Kidney tubule cell (primary cell): ENCODE results near the gene NFIC.
"Not testable (repeated sequence)": the region's sequence is repeated elsewhere in the genome, so short reads cannot be mapped to it uniquely, and the experiment has no call there.

ENCODE experiments used
- DNase-seq: peaks from one replicate; pipeline ENCODE4 v3.0.0-alpha.2; 2018; ENCODE audit warnings: low spot score

NFIC gene

DNA sequence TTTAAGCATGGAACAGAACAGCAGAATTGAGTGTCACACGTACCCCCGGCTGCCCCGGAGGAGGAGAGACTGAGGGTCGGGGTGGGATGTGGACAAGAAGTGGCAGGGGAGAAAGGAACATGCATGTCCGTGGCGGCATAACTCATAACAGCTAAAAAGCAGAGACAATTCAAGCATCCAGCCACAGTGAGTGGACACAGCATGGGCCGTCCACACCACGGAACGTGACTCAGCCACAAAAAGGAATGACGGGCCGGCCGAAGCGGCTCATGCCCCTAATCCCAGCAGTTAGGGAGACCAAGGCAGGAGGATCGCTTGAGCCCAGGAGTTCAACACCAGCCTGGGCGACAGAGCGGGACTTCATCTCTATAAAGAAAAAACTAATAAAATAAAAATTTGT lies 126.5 kb downstream of the NFIC start:
- DNase-seq = no peak

DNA sequence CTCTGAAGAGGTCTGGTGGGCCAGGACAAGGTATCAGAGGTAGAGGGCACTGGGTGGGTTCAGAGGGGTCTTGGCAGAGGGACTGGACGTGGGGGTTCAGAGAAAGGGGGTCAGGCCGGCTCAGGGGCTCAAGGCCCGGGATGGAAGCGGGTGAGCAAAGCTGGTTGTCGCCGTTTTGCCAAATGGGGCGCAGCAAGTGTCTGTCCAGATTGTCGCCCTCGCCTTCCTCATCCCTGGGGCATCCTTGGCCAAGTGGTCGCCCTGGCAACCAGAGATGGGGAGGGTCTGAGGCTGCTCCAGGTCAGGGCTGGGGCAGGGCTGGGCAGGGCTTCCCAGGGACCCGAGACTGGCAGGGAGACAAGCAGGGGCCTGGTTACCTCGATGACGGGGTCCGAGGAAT lies 127.3 kb downstream of the NFIC start:
- DNase-seq = no peak

DNA sequence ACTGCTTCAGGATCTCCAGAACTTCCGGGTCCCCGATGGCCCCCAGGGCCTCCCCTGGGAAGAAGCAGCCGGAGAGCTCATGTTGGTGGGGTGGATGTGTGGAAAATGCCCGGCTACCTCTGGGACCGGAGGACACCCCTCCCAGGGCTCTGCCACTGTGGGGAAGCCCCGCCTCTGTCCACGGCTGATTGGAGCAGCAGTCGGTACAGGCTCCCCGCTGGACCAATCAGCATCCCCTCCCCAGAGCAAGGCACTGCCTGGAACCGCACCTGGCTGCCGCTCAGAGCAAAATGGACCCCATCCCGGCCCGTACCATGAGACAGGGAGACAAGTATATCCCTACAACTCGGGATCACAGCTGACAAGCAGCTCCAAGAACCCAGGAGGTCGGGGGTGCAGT lies 127.7 kb downstream of the NFIC start:
- no peak for DNase-seq

DNA sequence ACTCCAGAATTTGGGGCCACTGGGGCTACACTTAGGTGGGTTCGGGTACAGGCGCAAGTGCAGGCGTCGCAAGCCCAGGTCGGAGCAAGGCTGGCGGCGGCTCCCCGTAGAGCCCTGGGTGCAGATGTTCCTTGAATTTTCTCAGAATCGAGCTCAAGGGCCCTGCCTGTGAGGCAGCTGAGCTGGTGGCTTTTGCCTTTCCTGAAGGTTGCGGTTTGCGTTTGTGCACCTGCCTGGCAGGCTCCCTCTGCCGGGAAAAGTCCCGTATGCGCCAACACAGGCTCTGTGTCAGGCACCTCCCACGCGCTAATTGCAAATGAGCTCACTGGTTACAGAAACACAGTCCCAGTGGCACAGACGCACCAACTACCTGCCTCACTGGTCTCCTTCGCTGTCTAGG lies 128.2 kb downstream of the NFIC start:
- no peak for DNase-seq

DNA sequence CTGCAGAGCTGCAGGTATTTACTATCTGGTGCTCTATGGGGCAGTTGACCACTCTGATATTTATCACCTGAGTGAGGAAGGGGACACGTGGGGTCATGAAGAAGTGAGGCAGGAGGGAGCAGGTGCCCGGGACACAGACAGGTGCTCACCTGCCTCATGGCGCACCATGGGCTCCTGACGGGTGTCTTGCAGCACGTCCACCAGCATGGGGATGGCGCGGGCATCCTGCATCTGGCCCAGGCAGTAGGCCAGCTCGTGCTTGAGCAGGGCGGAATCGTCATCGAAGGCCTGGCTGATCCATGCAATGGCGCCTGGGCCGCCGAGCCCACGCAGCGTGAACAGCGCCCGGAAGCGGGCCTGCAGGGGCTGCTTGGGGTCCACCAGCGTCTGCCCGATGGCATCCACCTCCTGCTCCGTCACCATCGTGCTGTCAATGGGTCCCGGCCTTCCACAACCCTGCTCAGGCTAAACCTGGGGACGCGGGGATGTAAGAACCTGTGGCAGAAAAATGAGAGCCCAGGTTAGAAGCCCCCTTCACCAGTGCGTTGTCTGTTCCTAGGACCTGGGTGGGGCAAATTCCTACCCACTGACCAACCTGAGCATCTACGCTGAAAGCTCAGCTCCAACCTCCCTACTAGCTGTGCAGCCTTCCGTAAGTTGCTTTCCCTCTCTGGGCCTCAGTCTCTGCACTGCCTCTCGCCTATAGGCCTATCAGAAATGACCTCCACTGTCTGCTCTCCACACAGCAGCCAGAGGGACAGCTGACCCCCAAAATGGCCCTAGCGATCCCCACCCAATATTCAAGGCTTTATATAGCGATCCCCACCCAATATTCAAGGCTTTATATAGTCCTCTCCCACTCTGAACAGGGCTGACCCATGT lies 130.2 kb downstream of the NFIC start:
- DNase-seq = no peak

DNA sequence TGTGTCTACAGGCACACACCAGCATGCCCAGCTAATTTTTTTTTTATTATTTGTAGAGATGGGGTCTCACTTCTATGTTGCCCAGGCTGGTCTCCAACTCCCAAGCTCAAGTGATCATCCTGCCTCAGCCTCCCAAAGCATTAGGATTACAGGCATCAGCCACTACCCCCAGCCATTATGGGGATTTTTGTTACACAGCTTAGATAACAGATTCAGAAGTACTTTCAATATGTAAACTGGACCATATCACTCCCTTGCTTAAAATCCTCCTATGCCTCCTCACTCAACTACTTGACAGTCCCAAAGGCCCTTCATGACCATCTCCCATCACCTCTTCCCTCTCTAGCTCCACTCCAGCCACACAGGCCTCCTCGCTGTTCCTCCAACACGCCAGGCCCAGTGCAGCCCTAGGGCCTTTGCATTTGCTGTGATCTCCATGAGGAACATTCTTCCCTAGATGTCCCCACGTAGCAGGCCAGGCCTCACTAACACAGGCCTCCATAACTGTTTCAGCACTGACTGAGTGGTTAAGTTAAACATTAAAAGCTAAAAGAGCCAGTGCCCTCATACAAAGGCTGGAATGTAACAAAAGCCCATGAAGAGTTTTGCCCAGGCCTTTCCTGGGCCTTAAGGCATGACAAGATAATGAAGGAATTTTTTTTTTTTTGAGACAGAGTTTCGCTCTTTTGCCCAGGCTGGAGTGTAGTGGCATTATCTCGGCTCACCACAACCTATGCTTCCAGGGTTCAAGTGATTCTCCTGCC lies 131.6 kb downstream of the NFIC start:
- DNase-seq = peak; percentile 79

DNA sequence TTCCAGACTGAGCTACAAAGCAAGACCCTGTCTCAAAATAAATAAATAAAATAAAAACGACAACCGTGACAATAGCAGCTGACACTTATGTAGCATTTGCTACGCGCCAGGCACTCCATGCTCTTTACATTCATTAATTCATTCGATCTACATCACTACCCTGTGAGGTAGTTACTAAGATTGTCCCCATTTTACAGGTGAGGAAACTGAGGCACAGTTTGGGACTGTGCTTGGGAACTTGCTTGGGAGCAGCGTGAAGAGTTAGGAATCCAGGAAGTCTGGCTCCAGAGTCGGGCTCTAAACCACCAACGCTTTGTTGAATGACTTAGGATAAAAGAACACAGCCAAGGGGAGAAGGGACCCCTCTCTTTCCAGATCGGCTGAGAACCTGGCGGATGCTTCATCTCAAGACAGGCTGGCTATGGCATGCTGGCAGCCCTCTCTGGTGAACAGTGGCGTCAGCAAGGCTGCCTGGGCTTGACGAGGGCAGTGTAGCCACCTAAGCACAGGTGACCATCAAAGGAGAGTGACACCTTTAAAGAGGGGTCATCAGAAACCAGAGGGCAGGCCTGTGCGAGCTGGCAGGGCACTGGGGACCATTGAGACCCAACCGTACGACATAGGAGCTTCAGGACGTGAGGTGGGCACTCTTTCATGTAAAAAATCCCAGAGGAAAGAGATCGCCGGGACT lies 133.5 kb downstream of the NFIC start:
- peak; percentile 51 for DNase-seq

DNA sequence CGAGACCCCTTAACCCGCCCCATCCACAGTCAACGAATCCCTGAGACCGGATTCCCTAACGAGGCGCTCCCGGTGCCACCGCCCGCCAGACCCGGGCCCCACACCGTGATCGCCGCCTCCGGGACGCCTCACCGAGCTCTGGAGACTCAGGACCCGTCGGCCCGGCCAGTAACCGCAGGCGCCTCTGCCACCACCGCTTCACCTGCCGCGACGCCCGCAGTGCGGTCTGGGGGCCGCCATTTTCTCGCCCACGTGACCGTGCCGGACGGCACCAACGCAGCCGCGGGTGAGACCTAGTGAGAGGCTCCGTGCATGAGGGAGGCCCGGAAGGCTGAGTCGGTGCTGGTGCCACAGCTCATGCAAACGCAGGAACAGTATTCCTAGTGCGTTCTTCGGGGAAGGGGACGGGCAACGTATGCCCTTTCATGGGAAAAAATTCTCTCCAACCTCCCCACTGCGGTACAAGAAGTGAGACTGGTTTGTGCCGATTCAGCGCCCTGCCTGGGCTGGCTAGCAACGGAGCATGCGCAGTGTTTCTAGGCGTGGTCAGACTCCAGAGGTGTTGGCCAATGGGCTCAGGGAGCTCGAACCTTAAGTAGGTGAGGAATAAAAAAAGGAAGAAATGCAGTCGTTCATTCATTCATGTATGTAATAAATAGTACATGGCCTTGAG lies 134.2 kb downstream of the NFIC start, which contains the start of gene DOHH:
DOHH (minus strand) TSS at position 246 of the 673 bp plus-strand sequence. CDS start 3,860 bp downstream, outside the sequence.
- peak; percentile 97 for DNase-seq

DNA sequence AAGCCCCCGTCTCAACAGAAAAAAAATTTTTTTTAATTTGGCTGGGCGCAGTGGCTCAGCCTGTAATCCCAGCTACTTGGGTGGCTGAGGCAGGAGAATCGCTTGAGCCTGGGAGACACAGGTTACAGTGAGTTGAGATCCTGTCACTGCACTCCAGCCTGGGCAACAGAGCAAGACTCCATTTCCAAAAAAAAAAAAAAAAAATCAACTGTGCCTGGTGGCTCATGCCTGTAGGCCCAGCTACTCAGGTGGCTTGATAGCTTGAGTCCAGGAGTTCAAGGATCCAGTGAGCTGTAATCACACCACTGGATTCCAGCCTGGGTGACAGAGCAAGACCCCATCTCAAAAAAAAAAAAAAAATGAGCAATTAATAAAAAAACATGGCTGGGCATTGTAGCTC lies 135.4 kb downstream of the NFIC start:
- no peak for DNase-seq

DNA sequence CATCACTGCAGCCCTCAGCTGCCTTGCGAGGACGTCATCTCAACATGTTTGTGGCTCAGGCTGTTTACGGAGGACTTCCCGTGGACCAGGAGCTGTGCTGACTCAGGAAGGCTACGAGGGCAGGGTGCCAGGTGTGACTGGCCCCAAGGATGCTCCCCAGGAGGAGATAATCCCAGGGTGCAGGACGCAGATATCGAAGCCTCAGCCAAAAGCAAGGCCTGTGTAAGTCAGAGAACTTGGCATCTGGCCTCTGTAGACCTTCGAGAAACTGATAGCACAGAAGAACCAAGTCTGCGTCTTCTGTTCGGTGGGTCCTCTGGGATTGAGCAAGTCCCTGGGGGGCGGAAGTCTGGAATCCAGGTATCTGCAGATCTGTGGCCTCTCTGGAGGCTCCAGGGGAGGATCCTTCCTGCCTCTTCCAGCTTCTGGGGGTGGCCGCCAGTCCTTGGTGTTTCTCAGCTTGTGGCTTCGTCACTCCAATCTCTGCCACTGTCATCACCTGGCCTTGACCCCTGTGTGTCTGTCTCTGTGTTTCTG lies 136.7 kb downstream of the NFIC start:
- DNase-seq = peak; percentile 23

DNA sequence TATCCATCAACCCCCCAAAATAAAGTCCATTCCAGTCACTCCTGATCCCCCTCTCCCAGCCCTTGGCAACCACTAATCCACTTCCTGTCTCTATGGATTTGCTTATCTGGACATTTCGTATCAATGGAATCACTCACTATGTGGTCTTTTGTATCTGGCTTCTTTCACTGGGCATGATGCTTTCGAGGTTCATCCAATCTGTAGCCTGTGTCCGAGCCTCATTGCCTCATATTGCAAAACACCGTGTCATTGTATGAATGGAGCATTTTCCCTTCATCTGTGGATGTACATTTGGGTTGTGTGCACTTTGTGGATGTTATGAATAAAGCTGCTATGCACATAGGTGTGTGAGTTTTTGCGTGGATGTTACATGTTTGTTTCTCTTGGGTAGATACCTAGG lies 138.4 kb downstream of the NFIC start:
- no peak for DNase-seq

DNA sequence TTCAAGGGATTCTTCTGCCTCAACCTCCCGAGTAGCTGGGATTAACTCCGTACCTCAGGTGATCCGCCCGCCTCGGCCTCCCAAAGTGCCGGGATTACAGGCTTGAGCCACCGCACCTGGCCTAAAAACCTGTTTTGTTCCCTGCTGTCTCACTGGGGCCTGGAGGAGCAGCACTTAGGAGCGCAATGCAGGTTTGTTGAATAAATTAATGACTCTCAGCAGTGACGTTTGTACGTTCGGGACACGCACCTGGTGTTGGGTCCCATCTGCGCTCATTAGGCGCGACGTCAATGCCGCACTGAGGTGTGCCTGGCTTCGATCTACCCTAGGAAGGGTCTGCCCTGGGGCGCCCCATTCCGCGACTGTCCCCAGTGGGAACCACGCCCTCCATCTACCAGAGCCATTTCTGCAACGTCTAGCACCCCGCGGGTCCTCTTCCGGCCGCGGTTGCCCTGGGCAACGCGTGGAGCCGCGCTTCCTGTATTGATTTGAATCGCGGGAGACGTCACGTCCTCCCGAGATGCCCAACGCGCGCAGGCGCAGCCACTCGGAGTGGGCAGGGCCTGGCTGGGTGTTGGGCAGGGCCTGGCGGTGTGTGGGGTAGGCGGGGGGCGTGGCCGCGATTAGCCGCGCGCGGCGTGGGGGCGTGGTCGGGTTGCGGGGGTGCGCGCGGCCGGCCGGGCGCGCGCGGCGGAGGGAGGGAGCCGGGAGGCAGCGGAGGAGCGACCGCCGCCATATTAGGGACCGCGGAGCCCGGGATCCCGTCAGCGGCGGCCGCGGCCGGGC lies 139.4 kb downstream of the NFIC start, which contains the start of gene FZR1:
FZR1 (plus strand) TSS at position 714 of the 786 bp plus-strand sequence. CDS start 16,679 bp downstream, outside the sequence.
- peak; percentile 99 for DNase-seq

DNA sequence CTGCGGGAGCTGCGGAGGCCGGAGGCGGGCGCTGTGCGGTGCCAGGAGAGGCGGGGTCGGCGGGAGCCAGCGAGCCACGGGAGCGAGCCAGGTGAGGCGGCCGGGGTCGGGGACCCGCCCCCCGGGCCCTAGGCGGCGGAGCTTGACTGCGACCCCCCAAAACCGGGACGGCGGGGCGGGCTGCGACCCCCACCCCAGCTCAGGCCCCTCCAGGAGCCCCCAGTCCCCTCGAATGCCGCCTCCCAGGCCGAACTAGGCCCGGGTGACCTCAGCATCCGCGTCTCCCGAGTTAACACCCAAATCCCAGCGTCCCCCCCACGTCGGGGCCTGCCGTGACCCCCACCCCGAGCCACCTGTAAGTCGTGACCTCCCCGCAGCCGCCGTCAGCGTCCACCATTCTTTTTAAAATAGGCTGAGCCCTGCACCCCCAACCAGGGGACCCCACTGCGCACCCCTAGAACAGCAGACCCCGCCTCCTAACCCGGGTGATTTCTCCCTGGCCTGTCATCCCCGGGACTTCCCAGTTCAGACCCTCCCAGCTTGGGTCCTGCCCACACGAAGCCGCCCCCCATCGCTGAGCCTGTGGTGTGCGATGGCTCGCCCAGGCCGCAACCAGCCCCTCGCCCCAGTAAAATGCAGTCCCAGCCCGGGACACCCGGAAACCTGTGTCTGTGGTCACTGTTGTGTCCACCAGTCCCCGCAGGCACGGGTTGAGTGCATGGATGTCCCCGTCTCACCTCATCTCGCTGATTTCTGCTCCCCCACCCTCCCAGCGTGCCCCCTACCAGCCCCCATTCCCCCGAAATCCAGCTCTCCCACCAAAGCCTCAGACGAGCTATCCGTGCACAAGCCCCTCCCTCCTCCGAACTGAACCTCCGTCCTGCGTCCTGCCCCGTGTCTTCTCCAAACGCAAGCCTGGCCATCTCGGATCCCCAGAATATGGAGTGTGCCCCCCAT lies 140.3 kb downstream of the NFIC start:
- peak; percentile 37 for DNase-seq

DNA sequence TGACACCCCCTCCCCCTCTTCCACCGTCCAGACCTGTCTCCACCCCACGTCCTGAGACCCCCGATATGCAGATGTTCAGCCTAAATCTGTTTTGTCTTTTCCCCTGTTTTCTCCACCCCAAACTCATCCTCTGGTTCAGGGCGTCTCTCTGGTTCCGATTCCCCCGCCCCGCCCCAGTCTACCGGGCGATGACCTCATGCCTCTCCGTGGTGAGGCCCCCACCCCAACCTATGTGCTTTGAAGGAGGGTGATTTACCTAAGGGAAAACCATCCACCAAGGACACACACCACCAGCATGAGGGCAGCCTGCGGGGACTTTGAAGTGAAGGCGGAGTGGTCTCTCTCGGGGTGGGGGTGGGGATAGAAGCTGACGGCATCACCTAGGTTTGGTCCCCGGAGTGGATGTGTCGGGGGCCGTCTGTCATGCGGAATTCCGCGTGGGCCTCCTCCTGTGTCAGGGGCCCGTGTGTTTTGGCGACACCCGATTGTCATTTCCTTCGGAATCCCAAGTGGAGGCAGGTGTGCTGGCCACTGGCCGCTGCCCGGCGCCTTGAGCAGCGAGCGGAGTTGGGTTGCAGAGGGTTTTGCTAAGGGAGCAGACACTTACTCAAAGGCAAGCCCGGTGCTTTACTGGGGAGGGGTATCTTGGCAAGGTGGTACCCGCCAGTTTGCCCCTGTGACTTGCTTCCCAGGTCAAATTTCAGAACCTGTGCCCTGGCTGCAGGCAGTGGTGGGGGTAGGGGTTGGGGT lies 141.2 kb downstream of the NFIC start:
- DNase-seq = peak; percentile 30

DNA sequence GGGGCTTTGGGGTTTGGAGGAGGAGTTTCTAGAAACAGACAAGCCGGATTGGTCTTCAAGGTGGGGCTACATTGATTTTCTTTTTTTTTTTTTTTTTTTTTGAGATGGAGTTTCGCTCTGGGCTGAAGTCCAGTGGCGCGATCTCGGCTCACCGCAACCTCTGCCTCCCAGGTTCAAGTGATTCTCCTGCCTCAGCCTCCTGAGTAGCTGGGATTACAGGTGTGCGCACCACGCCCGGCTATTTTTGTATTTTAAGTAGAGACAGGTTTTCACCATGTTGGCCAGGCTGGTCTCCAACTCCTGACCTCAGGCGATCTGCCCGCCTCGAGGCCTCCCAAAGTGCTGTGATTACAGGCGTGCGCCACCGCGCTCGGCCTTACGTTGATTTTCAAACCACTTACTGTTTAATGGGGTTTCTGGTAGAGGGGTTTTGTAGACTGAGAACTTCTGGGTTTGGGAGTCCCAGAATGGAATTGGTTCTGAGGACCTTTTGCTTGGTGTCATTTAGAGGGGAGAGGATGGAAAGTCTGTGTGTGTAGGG lies 141.8 kb downstream of the NFIC start:
- DNase-seq = not testable (repeated sequence)

DNA sequence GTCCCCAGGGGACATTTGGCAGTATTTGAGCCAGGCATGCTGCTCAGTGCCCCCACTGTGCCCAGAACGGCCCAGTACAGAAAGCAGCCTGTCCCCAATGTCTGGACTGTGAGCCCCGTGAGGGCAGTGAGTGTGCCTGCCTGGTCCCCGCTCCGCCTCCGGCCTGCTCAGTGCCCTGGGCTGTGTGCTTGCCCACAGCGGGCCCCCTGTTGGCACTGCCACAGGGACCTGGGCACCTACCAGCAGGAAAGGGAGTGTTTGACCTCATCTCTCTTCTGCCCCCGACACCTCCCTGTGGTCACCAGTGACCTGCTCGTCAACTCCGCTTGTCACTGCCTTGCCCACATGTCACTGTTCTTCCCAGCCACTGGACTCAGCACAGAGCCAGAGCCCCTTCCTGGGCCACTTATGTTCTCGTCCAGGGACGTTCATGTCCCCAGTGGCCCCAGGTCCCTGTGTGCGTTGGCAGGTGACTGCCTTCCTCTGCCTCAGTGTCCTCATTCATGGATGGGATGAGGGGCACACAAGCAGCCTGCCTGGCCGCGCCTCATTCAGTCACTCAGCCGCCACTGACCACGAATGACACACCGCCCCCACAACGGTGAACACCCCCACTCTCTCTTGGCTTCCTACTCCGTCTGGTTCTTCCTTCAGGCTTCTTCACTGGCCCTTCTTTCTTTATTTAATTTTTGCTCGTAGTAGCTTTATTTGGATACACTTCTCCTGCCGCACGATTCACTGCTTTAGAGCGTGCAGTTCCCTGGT lies 142.6 kb downstream of the NFIC start:
- DNase-seq = peak; percentile 39

DNA sequence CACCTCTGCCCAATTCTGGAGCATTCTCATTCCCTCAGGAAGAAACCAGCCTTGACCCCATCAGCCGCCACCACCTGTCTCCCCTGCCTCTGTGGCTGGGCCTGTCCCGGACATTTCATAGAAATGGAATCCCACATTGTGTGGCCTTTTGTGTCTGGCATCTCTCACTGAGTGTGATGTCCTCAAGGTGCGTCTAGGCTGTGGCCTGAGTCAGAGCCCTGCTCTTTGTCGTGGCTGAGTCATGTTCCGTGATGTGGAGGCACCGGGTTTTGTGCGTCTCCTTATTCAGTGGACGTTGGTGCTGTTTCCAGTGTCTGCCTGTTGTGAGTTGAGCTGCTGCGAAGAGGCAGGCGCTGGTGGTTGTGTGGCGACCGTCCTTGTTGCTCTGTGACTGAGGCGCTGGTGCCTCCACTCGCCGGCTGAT lies 143.2 kb downstream of the NFIC start:
- DNase-seq = peak; percentile 88

DNA sequence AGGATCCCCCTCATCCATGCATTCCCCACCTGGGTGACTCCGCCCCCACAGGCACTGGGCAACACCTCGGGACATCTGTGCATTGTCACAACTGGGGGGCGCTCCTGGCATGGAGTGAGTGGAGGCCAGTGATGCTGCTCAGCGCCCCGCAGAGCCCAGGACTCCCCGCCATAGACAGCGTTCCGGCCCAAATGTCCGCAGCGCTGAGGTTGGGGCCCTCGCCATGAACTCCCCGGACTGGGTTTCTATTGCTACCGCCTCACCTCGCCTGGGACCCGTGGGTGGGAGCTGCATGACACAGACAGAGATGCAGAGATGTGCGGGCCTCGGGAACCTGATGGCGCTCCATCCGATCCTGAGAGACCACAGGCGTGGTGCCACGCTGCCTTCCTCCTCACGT lies 144.3 kb downstream of the NFIC start:
- no peak for DNase-seq
